GM21576 (cell line): ENCODE data around the gene PTPRD.
"Not testable (repeated sequence)": the region's sequence is repeated elsewhere in the genome, so short reads cannot be mapped to it uniquely, and the experiment has no call there.

ENCODE experiments used
- ATAC-seq: cut with Tn5 transposase; IDR thresholded peaks from one replicate; pipeline ENCODE4 v1.9.1; 2021; ENCODE audit warnings: mild to moderate bottlenecking, moderate library complexity; ENCODE audit not compliant: unreplicated experiment

The PTPRD gene

DNA sequence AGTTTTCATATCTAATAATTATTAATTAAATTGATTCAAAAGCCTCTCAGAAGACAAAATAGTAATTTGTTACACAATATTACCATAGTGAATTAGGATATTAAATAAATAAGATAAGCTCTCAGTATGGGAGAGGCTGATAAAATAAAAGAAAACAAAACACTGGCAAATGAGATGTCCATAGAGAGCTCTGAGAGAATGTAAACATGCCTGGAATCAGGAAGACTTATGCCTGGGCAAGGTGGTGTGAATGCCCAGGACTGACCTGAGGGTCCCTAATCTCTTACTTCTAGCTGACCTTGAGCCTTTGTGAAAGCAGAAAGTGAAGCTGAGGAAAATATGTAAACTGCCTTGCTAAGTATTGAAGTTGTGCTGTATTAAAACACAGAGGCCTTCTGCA lies 616.5 kb downstream of the PTPRD start:
- no peak for ATAC-seq

DNA sequence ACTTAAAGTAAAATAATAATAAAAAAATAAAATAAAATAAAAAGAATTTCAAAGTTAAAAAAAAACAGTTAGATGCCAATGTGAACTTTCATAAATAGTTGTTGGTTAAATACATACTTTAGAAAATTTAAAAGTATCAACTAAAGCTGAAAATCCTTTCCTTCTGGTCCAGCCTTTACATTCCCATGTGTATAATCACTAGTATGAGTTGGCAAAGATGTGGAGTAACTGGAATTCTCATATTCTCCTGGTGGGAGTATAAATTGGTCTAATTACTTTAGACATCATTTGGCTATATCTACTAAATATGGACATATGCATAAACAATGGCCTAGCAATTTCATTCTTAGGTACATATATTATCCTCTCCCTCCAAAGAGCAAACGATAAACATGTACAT lies 619.9 kb downstream of the PTPRD start:
- ATAC-seq, result no peak

DNA sequence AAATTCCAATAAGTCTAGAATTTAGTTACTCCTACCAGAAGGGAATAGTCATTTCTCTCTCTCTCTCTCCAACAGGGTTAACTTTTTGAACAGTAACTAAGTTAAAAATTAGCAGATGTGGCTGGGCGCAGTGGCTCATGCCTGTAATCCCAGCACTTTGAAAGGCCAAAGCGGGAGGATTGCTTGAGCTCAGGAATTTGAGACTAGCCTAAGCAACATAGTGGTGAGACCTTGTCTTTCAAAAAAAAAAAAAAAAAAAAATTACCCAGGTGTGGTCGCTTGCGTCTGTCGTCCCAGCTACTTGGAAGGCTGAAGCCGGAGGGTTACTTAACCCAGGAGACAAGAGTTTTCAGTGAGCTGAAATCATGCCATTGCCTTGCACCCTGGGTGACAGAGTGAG lies 639.7 kb downstream of the PTPRD start:
- ATAC-seq, result no peak

DNA sequence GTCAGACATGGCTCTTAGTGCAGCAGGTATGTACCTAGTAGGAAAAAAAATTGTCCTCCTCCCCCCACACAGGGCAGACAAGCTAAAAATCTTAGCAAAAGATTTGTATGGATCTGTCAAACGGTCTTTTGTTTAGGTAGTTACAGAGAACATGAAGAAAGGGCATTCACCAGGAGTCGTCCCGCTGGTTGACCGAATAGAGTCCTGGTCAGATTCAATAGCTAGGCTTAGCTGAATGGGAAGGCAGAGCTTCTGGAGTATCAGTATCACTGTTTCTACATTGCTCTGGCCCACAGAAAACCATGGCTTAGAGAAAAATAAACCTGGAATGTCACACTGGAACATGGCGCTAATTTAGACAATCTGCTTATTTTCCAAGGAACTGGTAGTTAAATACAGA lies 642.3 kb downstream of the PTPRD start:
- ATAC-seq, result no peak

DNA sequence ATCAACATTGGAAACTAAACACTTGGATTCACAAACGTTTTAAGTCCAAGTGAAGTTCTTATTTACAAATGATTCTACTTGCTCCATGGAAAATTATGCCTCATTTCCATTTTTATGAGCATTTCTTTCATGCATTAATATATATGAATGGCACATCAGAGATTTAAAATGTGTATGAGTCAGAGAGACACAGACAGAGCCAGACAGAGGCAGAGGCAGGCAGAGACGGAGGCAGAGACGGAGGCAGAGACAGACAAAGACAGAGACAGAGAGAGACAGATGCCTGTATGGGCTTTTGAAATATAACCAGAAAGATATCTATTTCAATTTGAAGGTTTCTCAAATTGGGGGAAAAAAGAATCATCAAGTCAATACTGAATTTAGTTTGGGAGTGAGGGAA lies 649.0 kb downstream of the PTPRD start:
- no peak for ATAC-seq

DNA sequence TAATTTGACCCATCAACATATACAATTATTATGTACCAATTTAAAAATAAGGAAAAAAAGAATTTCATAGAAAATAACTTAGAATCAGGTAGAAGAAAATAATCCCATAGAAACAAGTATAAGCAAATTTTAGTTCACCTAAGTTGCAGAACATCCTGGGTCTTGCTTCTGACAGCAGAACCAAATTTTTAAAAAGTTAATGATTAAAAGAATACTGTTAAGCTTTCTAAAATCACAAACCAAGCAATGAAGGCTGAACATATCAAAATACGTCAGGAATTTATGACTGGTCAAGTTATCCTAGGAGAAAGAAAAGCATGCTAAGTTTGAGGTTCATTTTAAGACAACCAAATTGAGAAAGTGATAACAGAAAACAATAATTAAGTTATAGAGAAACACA lies 650.9 kb downstream of the PTPRD start:
- no peak for ATAC-seq

DNA sequence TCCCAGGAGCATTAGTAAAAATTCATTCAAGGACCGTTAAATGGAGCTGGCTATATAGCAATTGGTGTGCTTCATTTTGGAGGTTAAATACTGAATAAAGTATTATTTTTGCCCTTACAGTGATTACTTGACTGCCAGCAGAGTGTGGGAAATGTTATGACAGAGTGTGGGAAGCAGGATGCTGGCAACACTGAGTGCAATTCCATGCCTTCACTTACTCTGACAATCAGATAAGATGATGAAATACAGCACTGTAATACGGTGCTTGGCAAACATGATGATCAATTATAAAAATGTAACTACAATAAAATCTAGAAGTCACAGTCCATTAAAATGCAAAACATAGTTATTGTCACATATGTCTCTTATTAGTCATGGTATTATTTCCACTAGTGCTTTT lies 651.3 kb downstream of the PTPRD start:
- no peak for ATAC-seq

DNA sequence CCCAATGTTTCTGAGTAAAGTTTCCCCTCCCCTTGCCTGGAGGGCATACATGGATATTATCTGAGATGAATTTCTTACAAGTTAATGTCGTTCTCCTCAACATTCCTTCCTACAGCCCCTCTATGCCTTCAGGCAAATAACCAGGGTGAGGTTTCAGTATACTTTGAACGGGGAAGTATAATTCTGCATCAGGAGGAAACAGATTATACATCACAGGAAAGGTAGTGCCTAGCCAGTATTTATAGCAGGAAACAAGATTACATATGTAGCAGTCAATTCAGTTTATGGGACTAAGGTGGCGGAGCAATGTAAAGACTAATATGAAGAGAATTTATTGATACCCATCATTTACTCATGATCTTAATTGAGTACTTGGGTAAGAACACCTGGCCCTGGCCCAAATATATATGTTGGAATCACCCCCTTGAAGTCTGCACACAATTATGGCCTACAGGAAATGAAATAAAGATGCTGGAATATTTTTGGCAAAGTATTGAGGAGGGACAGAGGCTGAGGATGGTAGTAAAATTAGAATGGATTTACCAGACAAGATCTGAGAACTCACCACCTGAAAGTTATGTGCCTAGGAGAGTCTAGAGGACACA lies 661.1 kb downstream of the PTPRD start:
- no peak for ATAC-seq

DNA sequence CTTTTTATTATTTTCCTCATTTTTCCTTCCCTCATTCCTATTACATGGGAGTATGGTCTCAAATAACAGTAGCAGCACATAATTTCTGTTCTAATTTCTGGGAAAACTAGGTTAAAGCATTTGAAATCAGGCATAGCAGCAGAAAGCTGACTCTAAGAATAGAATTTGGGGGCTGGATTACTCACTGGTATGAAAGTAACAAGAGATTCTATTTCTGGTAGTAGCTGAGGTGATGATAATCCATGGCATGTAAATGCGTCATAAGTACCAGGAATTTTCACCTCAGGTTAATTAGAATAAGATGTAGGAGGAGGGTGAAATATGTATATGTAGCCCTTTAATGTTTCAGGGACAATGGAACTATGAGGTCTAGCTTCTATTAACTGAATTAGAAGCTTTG lies 662.0 kb downstream of the PTPRD start:
- ATAC-seq, result no peak

DNA sequence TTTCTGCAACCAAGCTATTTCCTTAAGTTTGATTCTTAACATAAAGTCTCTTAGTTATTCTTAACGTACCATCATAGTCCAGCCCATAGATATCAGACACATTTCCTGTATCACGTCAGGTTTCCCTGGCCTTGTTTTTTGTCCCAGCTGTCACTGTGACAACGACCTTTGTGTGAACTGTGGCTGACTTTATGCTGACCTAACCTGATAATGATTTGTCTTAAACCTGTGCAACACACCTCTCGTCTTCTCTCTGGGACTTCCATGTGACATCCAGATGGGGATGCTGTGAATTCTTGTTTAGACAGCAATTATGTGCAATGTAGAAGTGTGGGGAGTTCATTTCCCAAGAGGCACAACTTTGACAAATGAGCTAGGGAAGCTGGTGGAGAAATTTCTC lies 662.8 kb downstream of the PTPRD start:
- no peak for ATAC-seq

DNA sequence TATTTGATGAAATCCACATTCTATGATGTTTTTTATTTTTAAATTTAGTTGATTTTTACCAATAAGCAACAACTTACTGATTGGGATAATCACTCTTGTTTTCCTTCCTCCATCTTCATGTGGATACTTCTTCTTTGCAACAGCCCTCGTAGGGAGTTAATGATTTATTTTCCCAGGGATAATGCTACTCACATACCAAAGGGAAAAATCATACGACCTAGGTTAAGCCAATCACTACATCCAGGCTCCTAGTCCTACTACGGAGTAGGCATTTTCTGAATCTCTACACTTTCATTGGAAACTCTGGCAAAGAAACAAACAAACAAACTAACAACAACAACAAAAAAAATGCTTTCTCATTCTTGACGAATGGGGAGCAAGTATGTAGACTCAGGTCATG lies 663.4 kb downstream of the PTPRD start:
- no peak for ATAC-seq

DNA sequence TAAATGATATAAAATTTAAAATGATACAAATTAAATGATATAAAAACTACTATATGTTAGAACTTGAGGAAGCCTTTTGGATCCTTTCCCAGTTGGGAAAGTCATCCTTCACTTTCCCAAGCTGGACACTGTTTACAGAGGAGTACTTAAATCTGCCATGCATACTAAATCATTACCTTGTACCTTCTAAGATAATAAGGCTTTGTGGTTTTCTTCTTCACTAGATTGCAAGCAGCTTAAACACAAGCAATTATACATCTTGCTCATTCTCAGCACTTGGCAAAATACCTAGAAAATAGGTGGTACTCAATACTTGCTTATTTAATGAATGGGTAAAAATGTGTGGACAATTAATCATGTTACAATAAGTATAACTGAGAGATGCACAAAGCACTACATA lies 666.8 kb downstream of the PTPRD start:
- no peak for ATAC-seq

DNA sequence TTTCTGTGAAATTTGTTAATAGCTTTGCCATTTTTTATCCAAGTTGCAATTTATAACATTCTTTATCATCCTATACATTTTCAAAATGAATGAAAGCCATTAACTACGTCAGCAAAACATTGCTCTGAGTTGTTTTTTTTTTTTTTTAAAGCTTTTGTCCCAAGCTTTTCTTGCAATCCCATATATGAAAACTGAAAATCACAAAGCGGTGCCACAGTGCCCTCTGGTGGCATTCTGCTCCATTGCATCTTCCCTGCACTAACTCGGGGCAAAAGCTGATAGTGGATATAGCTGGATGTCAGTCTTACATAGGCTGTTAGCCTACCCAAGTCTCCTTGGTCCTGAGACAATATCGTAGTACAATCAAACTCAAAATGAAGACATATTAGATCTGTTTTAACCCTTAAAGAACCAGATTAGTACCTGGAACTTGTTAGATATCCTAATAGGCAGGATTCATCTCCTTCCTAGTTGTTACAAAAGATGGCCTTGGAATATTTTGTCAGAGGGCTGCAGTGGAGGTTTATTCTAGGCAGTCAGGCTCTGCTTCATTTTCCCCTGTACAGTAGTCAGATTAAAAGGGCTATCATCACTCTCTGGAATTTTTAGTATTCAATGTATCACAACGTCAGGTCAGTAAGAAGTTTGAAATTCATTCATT lies 669.9 kb downstream of the PTPRD start:
- ATAC-seq, result peak; percentile 91

DNA sequence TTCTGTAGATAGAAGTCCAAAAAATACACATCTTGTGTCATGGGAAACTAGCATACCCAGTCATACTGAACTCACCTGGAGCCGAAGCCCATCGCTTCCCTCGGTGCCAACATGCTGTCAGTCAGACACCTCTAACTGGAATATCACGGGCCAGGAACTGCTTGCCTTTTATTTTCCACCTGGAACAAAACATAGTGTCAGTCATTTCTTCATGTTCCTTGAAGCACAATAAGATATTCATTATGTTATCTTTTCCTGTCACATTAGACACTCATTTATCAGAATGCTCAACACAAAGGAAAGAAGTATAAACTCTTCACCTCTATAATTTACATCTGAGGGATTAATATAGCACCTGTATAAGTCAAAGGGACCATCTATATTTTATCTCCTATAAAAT lies 674.4 kb downstream of the PTPRD start:
- no peak for ATAC-seq

DNA sequence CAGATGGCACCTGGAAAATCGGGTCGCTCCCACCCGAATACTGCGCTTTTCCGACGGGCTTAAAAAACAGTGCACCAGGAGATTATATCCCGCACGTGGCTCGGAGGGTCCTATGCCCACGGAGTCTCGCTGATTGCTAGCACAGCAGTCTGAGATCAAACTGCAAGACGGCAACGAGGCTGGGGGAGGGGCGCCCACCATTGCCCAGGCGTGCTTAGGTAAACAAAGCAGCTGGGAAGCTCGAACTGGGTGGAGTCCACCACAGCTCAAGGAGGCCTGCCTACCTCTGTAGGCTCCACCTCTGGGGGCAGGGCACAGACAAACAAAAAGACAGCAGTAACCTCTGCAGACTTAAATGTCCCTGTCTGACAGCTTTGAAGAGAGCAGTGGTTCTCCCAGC lies 681.3 kb downstream of the PTPRD start:
- not testable (repeated sequence) for ATAC-seq

DNA sequence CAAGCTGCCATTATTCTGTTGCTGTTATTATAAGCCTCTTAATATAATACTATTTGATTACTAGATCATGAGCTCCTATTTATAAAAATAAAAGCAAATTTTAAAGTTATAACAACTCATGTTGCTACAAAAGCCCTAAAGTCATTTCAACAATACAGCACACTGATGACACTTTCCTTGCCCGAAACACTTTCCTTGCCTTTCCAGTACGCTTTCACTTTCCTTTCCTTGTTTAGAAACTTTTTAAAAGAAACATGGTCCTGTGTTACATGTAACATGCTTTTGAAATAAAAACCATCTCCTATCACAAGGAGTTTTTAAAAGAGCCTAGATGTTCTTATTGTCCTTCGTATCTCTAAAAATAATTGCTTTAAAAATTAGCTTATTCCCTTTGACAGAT lies 688.4 kb downstream of the PTPRD start:
- no peak for ATAC-seq

DNA sequence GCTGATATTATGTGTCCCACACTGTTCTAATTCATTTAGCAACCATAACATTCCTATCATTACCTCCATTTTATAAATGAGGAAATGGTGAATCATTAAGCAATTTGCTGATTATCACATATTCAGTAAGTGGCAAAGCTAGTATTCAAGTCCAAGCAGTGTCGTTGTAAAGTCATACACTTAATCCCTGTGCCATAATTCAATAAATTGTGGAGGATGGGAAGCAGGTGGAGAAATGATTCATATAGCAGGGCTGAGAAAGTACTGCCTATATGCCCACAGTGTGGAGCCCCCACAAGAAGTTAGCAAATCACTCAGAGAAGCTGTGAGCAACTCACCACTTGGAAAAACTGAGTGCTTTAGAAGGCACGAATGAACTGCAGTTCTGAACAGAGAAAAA lies 691.0 kb downstream of the PTPRD start:
- no peak for ATAC-seq

DNA sequence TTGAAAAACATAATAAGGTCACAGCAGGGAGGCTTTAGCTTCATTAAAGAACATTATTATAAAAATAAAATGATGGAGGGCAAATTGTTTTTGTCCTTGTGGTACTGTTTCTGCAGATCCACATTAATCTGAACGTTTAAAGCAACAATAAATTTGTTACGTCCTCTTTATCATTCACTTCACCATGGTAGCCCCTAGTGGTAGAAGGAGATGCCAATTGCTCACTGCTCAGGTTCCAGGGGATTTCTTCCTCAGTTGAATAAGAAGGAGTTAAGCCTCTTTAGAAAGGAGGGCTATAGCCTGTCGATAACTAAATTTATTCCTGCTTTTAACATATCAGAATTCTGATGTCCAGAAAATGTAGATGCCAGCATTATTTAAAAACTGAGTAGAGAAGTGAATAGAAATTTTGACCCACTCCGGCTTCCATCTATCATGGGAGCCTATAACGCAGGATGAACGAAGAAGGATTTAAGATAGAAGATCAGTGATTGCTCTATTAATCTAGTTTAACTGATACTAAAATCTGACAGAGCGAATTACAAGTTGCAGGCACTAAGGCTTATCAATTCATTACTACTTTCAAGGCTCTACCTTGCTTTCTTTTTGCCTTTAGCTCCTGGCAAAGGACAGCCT lies 692.3 kb downstream of the PTPRD start:
- no peak for ATAC-seq

DNA sequence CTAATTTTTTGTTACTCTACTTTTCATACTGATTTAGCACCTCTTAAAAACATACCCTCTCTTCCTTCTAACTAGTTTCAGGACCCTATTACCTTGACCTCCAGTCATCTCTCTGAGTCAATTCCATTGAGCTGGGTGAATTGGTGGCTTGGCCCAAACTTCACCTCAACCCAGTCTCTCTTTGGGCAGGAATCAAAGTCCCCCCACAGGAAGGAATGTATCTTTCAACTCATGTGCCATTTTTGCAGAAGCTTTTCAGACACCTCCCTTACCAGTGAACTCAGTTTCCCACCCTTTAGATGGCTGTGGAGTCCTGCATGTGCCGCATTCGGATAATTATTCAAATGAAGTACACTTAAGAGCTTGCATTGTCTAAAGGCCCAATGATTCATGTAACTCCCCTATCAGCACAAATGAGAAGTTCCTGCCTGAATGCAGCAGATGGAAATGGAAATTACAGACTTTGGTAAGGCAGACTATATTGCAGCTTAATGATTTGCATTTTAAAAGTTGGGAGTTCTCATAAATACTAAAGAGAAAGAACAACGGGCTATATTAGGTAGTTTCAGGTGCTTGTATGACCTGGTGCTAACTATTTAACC lies 693.5 kb downstream of the PTPRD start:
- no peak for ATAC-seq

DNA sequence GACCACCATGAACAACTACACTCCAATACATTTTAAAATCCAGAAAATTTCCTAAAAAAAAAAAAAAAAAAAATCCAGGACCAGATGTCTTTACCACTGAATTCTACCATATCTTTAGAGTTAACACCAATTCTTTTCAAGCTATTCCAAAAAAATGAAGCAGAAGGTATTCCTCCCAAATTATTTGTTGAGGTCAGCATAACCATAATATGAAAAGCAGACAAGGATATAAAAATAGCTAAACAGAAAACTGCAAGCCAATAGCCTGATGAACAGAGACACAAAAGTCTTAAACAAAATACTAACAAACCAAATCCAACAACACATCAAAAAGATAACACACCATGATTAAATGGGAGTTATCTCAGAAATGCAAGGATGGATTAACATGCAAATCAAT lies 695.4 kb downstream of the PTPRD start:
- ATAC-seq, result no peak

DNA sequence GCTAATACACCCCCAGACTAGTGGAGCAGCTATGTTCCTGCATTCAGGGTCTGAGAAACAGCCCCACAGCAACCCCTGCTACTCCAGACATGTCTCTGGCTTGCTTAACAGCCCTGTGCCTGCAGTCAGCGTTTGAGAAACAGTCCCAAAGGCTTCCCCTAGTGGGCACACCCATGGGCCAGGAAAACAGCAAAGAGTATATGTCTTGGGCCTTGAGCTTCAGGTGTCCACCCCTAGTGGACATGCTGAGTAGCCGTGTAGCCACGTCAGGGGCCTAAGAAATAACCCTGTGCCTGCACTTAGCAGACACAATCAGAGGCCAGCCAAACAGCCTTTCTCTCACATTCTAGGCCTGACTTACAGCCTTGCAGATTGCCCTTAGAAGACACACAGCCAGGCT lies 698.6 kb downstream of the PTPRD start:
- ATAC-seq, result no peak

DNA sequence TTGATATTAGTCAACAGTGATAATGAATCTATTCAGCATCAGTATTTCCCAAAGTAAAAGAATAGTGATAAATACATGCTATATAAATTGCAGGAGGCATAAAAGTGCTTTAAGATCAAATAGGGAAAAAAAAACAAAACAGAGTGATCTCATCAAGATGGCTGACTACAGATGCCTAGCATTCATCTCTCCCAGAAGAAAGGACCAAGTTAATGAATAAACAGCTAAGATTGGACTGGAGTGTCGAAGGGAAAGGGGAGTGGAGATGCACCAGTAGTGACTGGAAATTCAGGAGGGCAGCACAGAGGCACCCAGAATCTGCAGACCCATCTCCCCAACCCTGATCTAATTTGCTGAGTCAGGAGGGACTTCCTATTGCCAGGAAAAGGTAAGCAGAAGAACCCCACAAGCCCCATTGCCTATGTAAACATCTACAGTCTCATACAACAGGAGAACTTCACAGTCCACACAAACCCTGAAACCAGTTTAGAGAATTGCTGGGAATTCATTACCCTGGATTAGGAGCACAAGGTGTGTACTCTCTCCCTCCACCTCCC lies 699.4 kb downstream of the PTPRD start:
- no peak for ATAC-seq
